Mammary epithelial cell (primary cell): ENCODE results near the gene CYP2A6.
"Not testable (repeated sequence)": the region's sequence is repeated elsewhere in the genome, so short reads cannot be mapped to it uniquely, and the experiment has no call there.

Experiments used
- EZH2 ChIP-seq: IDR thresholded peaks from 2 replicates; pipeline ENCODE4 v1.6.1; 2012; ENCODE audit warnings: low read length, inconsistent platforms, borderline replicate concordance
- TF ChIP-seq, protein P1 (sequence below), 2 donors: IDR thresholded peaks in 1 of 2; conservative IDR thresholded peaks in 1 of 2; 2 replicates each; pipeline ENCODE4 v1.5.1; 2011 to 2012; ENCODE audit warnings: inconsistent platforms in 2 of 2, low read length in 2 of 2, mild to moderate bottlenecking in 2 of 2, control low read depth in 1 of 2, low read depth in 1 of 2; ENCODE audit not compliant: insufficient read depth in 1 of 2; ENCODE audit errors: extremely low read depth in 1 of 2

GRCh38 chr19:40826312-40826698 lies 23.9 kb downstream of the CYP2A6 start:
- TF ChIP-seq, protein P1, sequence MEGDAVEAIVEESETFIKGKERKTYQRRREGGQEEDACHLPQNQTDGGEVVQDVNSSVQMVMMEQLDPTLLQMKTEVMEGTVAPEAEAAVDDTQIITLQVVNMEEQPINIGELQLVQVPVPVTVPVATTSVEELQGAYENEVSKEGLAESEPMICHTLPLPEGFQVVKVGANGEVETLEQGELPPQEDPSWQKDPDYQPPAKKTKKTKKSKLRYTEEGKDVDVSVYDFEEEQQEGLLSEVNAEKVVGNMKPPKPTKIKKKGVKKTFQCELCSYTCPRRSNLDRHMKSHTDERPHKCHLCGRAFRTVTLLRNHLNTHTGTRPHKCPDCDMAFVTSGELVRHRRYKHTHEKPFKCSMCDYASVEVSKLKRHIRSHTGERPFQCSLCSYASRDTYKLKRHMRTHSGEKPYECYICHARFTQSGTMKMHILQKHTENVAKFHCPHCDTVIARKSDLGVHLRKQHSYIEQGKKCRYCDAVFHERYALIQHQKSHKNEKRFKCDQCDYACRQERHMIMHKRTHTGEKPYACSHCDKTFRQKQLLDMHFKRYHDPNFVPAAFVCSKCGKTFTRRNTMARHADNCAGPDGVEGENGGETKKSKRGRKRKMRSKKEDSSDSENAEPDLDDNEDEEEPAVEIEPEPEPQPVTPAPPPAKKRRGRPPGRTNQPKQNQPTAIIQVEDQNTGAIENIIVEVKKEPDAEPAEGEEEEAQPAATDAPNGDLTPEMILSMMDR (conservative IDR thresholded peaks at IDR 0.05 in 1 of 2, IDR thresholded peaks at IDR 0.05 in 1 of 2; ENCODE audit: extremely low read depth in 1 of 2, insufficient read depth in 1 of 2, low read depth in 1 of 2, low read length in 2 of 2): not testable (repeated sequence)
- TF ChIP-seq EZH2: not testable (repeated sequence)
